Naive thymus-derived CD4-positive, alpha-beta T cell (primary cell): ENCODE measurements around the gene RASSF10. TPM values are rescaled to one million over a fixed set of nuclear protein-coding genes. Genes with fewer than 3 reads are reported as not detected.
A peak's percentile ranks its signal among the peaks of the same experiment; 100 is the strongest.

Source experiments
- ATAC-seq: fragments of 150-1000 bp; cut with Tn5 transposase; 2 replicates; pipeline ENCODE4 v1.10.0; 2021; ENCODE audit warnings: mild to moderate bottlenecking, moderate library complexity
- CTCF ChIA-PET: fragments of 350-600 bp; sonication (Branson Sonifier 250); formaldehyde crosslinking; loops from one replicate; lab custom pipeline; 2021; ENCODE audit warnings: antibody characterized with exemption; lab: Charles Lee
- POLR2A ChIA-PET: fragments of 350-600 bp; sonication (Branson Sonifier 250); formaldehyde crosslinking; loops from one replicate; lab custom pipeline; 2021; ENCODE audit warnings: antibody characterized with exemption, inconsistent platforms; lab: Charles Lee
- DNase-seq, 9 donors: peaks; one replicate each; pipeline versions ENCODE4 v3.0.0 to v3.0.0-alpha.2; 2020 to 2022; ENCODE audit warnings: mixed read lengths in 1 of 9
- H3K27ac ChIP-seq: one replicate; pipeline ENCODE4 v1.7.0; 2013; ENCODE audit warnings: mild to moderate bottlenecking, low read depth, low read length, moderate library complexity
- H3K27me3 ChIP-seq, 2 donors: one replicate each; pipeline ENCODE4 v1.7.0; 2013; ENCODE audit warnings: low read length in 2 of 2, mild to moderate bottlenecking in 2 of 2, moderate library complexity in 2 of 2; ENCODE audit not compliant: control insufficient read depth in 2 of 2, insufficient read depth in 2 of 2
- H3K36me3 ChIP-seq, 3 experiments: 1 replicate in 2 of 3; 2 replicates in 1 of 3; pipeline ENCODE4 v1.7.0; 2013; ENCODE audit warnings: low read length in 3 of 3, mild to moderate bottlenecking in 3 of 3, moderate library complexity in 1 of 3; ENCODE audit not compliant: insufficient read depth in 3 of 3, control insufficient read depth in 2 of 3
- H3K4me1 ChIP-seq, 2 donors: one replicate each; pipeline ENCODE4 v1.7.0; 2013; ENCODE audit warnings: low read length in 2 of 2, mild to moderate bottlenecking in 2 of 2, moderate library complexity in 1 of 2; ENCODE audit not compliant: control insufficient read depth in 2 of 2, insufficient read depth in 2 of 2
- H3K4me3 ChIP-seq: 2 replicates; pipeline ENCODE4 v1.7.0; 2013; ENCODE audit warnings: mild to moderate bottlenecking, low read length
- H3K9me3 ChIP-seq, 3 experiments: 1 replicate in 2 of 3; 2 replicates in 1 of 3; pipeline ENCODE4 v1.7.0; 2013; ENCODE audit warnings: low read length in 3 of 3; ENCODE audit not compliant: control insufficient read depth in 2 of 3
- H3K27ac Mint-ChIP-seq, 9 donors: one replicate each; pipeline ENCODE4 v1.8.0; 2020 to 2022; ENCODE audit warnings: mixed read lengths in 9 of 9, mild to moderate bottlenecking in 8 of 9, moderate library complexity in 5 of 9, inconsistent platforms in 2 of 9
- H3K27me3 Mint-ChIP-seq, 5 donors: one replicate each; pipeline ENCODE4 v1.8.0; 2021 to 2022; ENCODE audit warnings: mixed read lengths in 5 of 5, mild to moderate bottlenecking in 1 of 5
- H3K36me3 Mint-ChIP-seq, 5 donors: one replicate each; pipeline ENCODE4 v1.8.0; 2020 to 2022; ENCODE audit warnings: mixed read lengths in 5 of 5, mild to moderate bottlenecking in 3 of 5, inconsistent platforms in 1 of 5
- H3K4me1 Mint-ChIP-seq, 7 donors: one replicate each; pipeline ENCODE4 v1.8.0; 2020 to 2022; ENCODE audit warnings: mixed read lengths in 7 of 7, mild to moderate bottlenecking in 3 of 7, inconsistent platforms in 1 of 7
- H3K4me3 Mint-ChIP-seq, 10 donors: one replicate each; pipeline ENCODE4 v1.8.0; 2020 to 2022; ENCODE audit warnings: mild to moderate bottlenecking in 10 of 10, mixed read lengths in 10 of 10, moderate library complexity in 6 of 10, inconsistent platforms in 2 of 10
- H3K9me3 Mint-ChIP-seq, 11 donors: one replicate each; pipeline ENCODE4 v1.8.0; 2020 to 2022; ENCODE audit warnings: mixed read lengths in 11 of 11, mild to moderate bottlenecking in 4 of 11, inconsistent platforms in 1 of 11, moderate library complexity in 1 of 11
- intact Hi-C, 2 donors: fragments of 100-400 bp; cut with micrococcal nuclease; formaldehyde crosslinking; loops; one replicate each; pipeline ENCODE4 v1.15.1; 2023
- polyA plus RNA-seq, 2 donors: library from polyadenylated mRNA; unstranded; fragments of 300-500 nt; fragmentation: Illumina TruSeq; gene quantifications; one replicate each; pipeline ENCODE4 v1.2.3, GENCODE V29; 2021
- total RNA-seq, 6 experiments: library from RNA in 5 of 6; stranded (reverse) in 5 of 6; gene quantifications; 1 replicate in 5 of 6; 2 replicates in 1 of 6; pipeline ENCODE4 v1.2.3 and lab custom pipeline; 2021 to 2026

Gene RASSF10
- total RNA-seq = not detected
- polyA plus RNA-seq = not detected
- total RNA-seq (lab: John Stamatoyannopoulos, UW) = 0.40 reads per million

GRCh38 chr11:13008625-13009475 lies at the start of gene RASSF10:
TSS of gene RASSF10 (plus strand) at chr11:13009316. CDS start at chr11:13009577, 261 bp downstream.
- peaks cover 0 to 4% (median 0%) of the 10 kb centered on the region in 5 donors for H3K36me3 Mint-ChIP-seq
- H3K36me3 ChIP-seq = no peaks in the 10 kb centered on the region
- H3K9me3 Mint-ChIP-seq = peaks cover 0 to 3% (median 0%) of the 10 kb centered on the region in 11 donors
- no peak for ATAC-seq
- intact Hi-C loops = no loop called here
- peak within 1 kb of the TSS in 7 of 10 donors; percentile 16 to 60 (median 42) for H3K4me3 Mint-ChIP-seq
- H3K27ac ChIP-seq = no peak within 1 kb of the TSS
- peaks cover 0 to 10% of the 10 kb centered on the region in 2 donors for H3K27me3 ChIP-seq
- ChIA-PET CTCF (no interaction called here), POLR2A (no interaction called here)
- H3K9me3 ChIP-seq = no peaks in the 10 kb centered on the region
- no peak for DNase-seq
- no peak within 1 kb of the TSS for H3K4me3 ChIP-seq
- H3K4me1 Mint-ChIP-seq = peaks cover 0 to 8% (median 4%) of the 10 kb centered on the region in 7 donors
- peaks cover 61 to 79% (median 66%) of the 10 kb centered on the region in 5 donors for H3K27me3 Mint-ChIP-seq
- no peaks in the 10 kb centered on the region for H3K4me1 ChIP-seq
- peak within 1 kb of the TSS in 1 of 9 donors; percentile 19 for H3K27ac Mint-ChIP-seq

GRCh38 chr11:12961615-12962014 lies 47.5 kb upstream of the RASSF10 start:
- Mint-ChIP-seq H3K4me1 (no peaks in the 10 kb centered on the region), H3K9me3 (no peaks in the 10 kb centered on the region), H3K4me3 (no peak overlapping the region), H3K36me3 (no peaks in the 10 kb centered on the region), H3K27me3 (peaks cover 25 to 37% (median 29%) of the 10 kb centered on the region in 5 donors), H3K27ac (no peak overlapping the region)
- H3K36me3 ChIP-seq = no peaks in the 10 kb centered on the region
- CTCF ChIA-PET = interaction anchor here (0.6 to 0.7 kb wide), 3 partner anchors 11 to 388 kb away, joined by 3 to 8 read pairs (median 4); no protein-coding TSS in a partner anchor
- ATAC-seq (no peak), DNase-seq (no peak)
- no peak overlapping the region for H3K4me3 ChIP-seq
- H3K27me3 ChIP-seq = no peaks in the 10 kb centered on the region
- POLR2A ChIA-PET = no interaction called here
- no peaks in the 10 kb centered on the region for H3K9me3 ChIP-seq
- H3K4me1 ChIP-seq = no peaks in the 10 kb centered on the region
- intact Hi-C loops = no loop called here
- no peak overlapping the region for H3K27ac ChIP-seq

- POLR2A ChIA-PET = no interaction called here
- intact Hi-C loops = no loop called here
- no peaks in the 10 kb centered on the region for H3K9me3 Mint-ChIP-seq
- no peaks in the 10 kb centered on the region for H3K36me3 Mint-ChIP-seq
- peaks cover 26 to 37% (median 29%) of the 10 kb centered on the region in 5 donors for H3K27me3 Mint-ChIP-seq
- no peak for ATAC-seq
- Histone ChIP-seq H3K4me1 (no peaks in the 10 kb centered on the region), H3K36me3 (no peaks in the 10 kb centered on the region), H3K9me3 (no peaks in the 10 kb centered on the region), H3K27me3 (no peaks in the 10 kb centered on the region), H3K4me3 (no peak overlapping the region), H3K27ac (no peak overlapping the region)
- H3K4me1 Mint-ChIP-seq = no peaks in the 10 kb centered on the region
- H3K27ac Mint-ChIP-seq = no peak overlapping the region
- CTCF ChIA-PET = interaction anchor here (0.6 kb wide), 1 partner anchor 377 kb away, joined by 3 read pairs; no protein-coding TSS in a partner anchor
- H3K4me3 Mint-ChIP-seq = no peak overlapping the region
- no peak for DNase-seq
Measured at GRCh38 chr11:12962306-12962705, 46.8 kb upstream of the RASSF10 start.

DNA sequence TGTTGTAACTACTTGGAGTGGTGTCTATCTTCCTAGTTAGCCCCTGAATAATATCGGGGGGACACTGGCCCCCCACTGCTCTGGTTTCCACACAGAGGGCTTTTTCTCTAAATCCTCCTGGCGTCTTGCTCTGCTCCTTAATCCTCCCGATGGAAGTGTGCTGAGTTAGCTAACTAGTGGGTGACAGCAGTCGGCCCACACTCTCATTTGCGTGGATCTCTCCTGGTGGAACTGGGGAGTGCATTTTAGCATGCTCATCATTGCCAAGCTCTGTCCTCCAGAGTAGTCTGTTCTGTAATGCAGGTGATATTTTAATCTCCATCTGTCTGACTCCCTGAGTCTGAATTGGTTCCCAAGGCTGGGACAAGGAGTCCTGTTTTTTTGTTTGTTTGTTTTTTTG lies 46.1 kb upstream of the RASSF10 start:
- Mint-ChIP-seq H3K9me3 (no peaks in the 10 kb centered on the region), H3K27ac (no peak overlapping the region), H3K27me3 (peaks cover 23 to 37% (median 31%) of the 10 kb centered on the region in 5 donors), H3K4me1 (no peaks in the 10 kb centered on the region), H3K36me3 (no peaks in the 10 kb centered on the region), H3K4me3 (no peak overlapping the region)
- CTCF ChIA-PET = interaction anchor here (1.5 kb wide), 1 partner anchor 372 kb away, joined by 5 read pairs; no protein-coding TSS in a partner anchor
- no peak for ATAC-seq
- Histone ChIP-seq H3K27me3 (no peaks in the 10 kb centered on the region), H3K27ac (no peak overlapping the region), H3K9me3 (no peaks in the 10 kb centered on the region), H3K4me3 (no peak overlapping the region), H3K4me1 (no peaks in the 10 kb centered on the region), H3K36me3 (no peaks in the 10 kb centered on the region)
- POLR2A ChIA-PET = no interaction called here
- intact Hi-C loops = no loop called here
- no peak for DNase-seq

DNA sequence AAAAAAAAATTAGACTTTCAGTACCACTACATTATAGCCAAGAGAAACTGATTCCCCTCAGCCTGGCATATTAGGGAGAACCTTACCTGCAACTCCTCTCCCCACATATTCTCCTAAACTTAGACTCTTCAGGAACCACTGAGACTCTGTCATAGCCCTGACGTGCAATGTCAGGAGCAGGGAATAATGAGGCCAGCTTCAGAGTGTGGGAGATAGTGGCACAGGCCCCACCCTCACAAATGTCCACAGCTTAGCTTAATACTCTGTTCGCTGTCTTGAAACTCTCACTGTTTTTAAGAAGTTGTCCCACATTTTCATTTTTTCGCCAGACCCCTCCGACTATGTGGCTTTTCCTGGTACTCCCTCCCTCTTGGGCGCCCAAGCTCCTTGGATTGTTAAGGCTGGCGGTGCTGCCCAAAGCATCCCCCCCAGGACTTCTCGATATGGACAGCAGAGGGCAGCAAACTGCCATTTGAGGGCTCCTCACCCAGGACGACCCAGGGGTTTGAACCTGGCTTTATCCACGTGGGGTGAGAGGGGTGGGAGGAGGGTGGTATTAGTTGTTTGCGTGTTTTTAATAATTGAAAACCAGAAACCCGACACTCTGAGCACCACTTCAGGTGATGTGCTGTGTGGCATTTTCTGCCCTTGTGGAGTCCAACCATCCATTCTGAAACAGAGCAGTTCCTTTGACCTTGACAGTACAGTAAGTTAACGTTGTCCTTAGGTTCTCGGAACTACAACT lies 45.2 kb upstream of the RASSF10 start:
- H3K27me3 ChIP-seq = no peaks in the 10 kb centered on the region
- peaks cover 17 to 37% (median 30%) of the 10 kb centered on the region in 5 donors for H3K27me3 Mint-ChIP-seq
- no peaks in the 10 kb centered on the region for H3K36me3 ChIP-seq
- ChIA-PET CTCF (interaction anchor here (0.6 to 3.2 kb wide), 5 partner anchors 9 to 1895 kb away, joined by 3 to 13 read pairs (median 3); no protein-coding TSS in a partner anchor), POLR2A (no interaction called here)
- no peaks in the 10 kb centered on the region for H3K4me1 ChIP-seq
- H3K4me1 Mint-ChIP-seq = no peaks in the 10 kb centered on the region
- DNase-seq (peak; percentile 13 to 59 (median 39)), ATAC-seq (peak; percentile 76)
- H3K27ac Mint-ChIP-seq = no peak overlapping the region
- no peaks in the 10 kb centered on the region for H3K36me3 Mint-ChIP-seq
- no peaks in the 10 kb centered on the region for H3K9me3 Mint-ChIP-seq
- intact Hi-C loops = loop anchor here (1.0 to 2.0 kb wide), 6 partner anchors 219 to 503 kb away; no protein-coding TSS in a partner anchor
- H3K4me3 Mint-ChIP-seq = peak overlapping the region in 1 of 10 donors; percentile 5
- no peaks in the 10 kb centered on the region for H3K9me3 ChIP-seq
- no peak overlapping the region for H3K4me3 ChIP-seq
- H3K27ac ChIP-seq = no peak overlapping the region

GRCh38 chr11:12964650-12965049 lies 44.5 kb upstream of the RASSF10 start:
- CTCF ChIA-PET = interaction anchor here (1.5 to 3.2 kb wide), 2 partner anchors 371 to 379 kb away, joined by 4 to 13 read pairs; no protein-coding TSS in a partner anchor
- no peaks in the 10 kb centered on the region for H3K27me3 ChIP-seq
- H3K4me3 ChIP-seq = no peak overlapping the region
- H3K9me3 ChIP-seq = no peaks in the 10 kb centered on the region
- DNase-seq (no peak), ATAC-seq (no peak)
- Mint-ChIP-seq H3K27ac (no peak overlapping the region), H3K9me3 (no peaks in the 10 kb centered on the region), H3K4me1 (no peaks in the 10 kb centered on the region), H3K4me3 (no peak overlapping the region), H3K27me3 (peaks cover 17 to 37% (median 30%) of the 10 kb centered on the region in 5 donors), H3K36me3 (no peaks in the 10 kb centered on the region)
- H3K27ac ChIP-seq = no peak overlapping the region
- intact Hi-C loops = loop anchor here (1.0 to 2.0 kb wide), 6 partner anchors 219 to 502 kb away; no protein-coding TSS in a partner anchor
- no peaks in the 10 kb centered on the region for H3K4me1 ChIP-seq
- no peaks in the 10 kb centered on the region for H3K36me3 ChIP-seq
- POLR2A ChIA-PET = no interaction called here
